GM23248 (cell line): ENCODE measurements around the gene WDR4.
"Not testable (repeated sequence)": the region's sequence is repeated elsewhere in the genome, so short reads cannot be mapped to it uniquely, and the experiment has no call there.

Experiments
- EZH2 ChIP-seq: fragments of 200-600 bp; sonication (generic); IDR thresholded peaks from 2 replicates; pipeline ENCODE4 v1.6.1; 2018; ENCODE audit warnings: antibody characterized with exemption, mild to moderate bottlenecking; ENCODE audit not compliant: insufficient read depth, poor library complexity, severe bottlenecking
- EZH2phosphoT487 ChIP-seq: fragments of 200-600 bp; sonication (generic); IDR thresholded peaks from 2 replicates; pipeline ENCODE4 v1.6.1; 2018; ENCODE audit warnings: antibody characterized with exemption, moderate library complexity, mild to moderate bottlenecking, low read depth; ENCODE audit not compliant: insufficient read depth

DNA sequence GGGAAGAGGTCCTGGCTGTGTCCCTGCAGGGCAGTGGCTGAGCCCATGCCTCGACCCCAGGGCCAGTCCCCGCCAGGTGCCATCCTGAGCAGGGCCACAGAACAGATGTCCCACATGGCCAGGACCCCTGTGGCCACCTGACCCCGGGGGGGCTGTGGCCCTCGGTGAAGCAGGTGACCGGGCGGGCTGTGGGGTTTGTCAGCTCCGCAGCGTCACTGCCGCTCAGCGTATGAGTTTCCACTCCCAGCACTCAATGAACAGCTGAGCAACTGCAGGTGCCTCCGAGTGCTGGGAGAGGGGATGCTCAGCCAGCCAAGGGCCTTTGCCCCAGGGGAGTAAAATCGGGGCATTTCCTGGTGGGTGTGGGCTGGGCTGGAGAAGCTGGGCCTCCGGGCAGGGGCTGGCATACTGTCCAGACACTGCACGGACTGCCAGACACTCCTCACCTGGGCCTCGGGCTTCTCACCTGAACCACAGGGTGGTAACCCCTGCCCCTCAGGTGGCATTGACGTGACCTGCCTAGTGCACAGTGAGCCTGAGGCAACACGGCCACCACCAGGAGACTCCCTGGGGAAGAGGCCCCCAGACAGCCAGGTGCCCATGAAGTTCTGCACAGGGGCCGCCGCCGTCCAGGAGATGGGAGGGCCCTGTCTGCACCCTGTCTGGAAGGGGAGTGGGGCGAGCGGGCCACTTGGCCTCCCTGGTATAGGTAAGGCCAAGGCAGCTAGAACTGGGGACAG lies 37.3 kb downstream of the WDR4 start:
- not testable (repeated sequence) for TF ChIP-seq EZH2, EZH2phosphoT487
